K562 (cell line): Measurements from ENCODE around the gene OBSL1. TPM values are rescaled to one million over a fixed set of nuclear protein-coding genes. Genes with fewer than 3 reads are reported as not detected.

Source experiments
- ATAC-seq: fragments of 200-7000 bp; cut with Tn5 transposase; 3 replicates; pipeline ENCODE4 v1.9.1; 2020; ENCODE audit warnings: moderate library complexity
- BruUV-seq: library from RNA; stranded (reverse); fragments of 400-500 nt; replicated peaks from 2 replicates; lab custom pipeline; 2021; lab: Mats Ljungman, UMichigan
- CTCF ChIA-PET: fragments of 300-600 bp; formaldehyde crosslinking; extraction: SDS; loops from one replicate; lab custom pipeline; 2021; ENCODE audit warnings: low intra/inter-chr PET ratio; lab: Yijun Ruan, JAX
- POLR2A ChIA-PET: fragments of 300-600, 350-650 bp; sonication (Branson Sonifier 250); formaldehyde crosslinking; extraction: SDS; loops from one replicate; lab custom pipeline; 2021; ENCODE audit warnings: antibody characterized with exemption, inconsistent platforms; lab: Yijun Ruan, JAX
- DNase-seq, 4 experiments: peaks; one replicate each; pipeline versions ENCODE4 v3.0.0 to v3.0.0-alpha.2; 2011 to 2018; ENCODE audit warnings: low spot score in 3 of 4, mixed read lengths in 3 of 4; ENCODE audit errors: extremely low read depth in 1 of 4
- FAIRE-seq: peaks from 2 replicates; lab custom pipeline; 2011; peaks lifted over from hg19 to GRCh38; lab: Jason Lieb, UNC
- H2AFZ ChIP-seq: 2 replicates; pipeline ENCODE4 v1.6.0; 2011; ENCODE audit warnings: low read depth, low read length, control low read depth, inconsistent platforms
- H3K27ac ChIP-seq: fragments of 200-600 bp; 3 replicates; pipeline ENCODE4 v1.8.0; 2011; ENCODE audit warnings: low read depth, mild to moderate bottlenecking, control low read depth, inconsistent platforms, low read length, moderate library complexity, mixed read lengths; ENCODE audit errors: extremely low read depth
- H3K27me3 ChIP-seq, 2 experiments: fragments of 300-600 bp in 1 of 2; 2 replicates in 1 of 2; 3 replicates in 1 of 2; pipeline versions ENCODE4 v1.6.0 to v1.8.0; 2011; ENCODE audit warnings: inconsistent platforms in 2 of 2, low read length in 2 of 2, mild to moderate bottlenecking in 1 of 2, mixed read lengths in 1 of 2, moderate library complexity in 1 of 2; ENCODE audit not compliant: control insufficient read depth in 2 of 2, insufficient read depth in 2 of 2
- H3K36me3 ChIP-seq: fragments of 300-600 bp; 3 replicates; pipeline ENCODE4 v1.8.0; 2011; ENCODE audit warnings: mild to moderate bottlenecking, low read length, inconsistent platforms; ENCODE audit not compliant: control insufficient read depth, insufficient read depth
- H3K4me1 ChIP-seq, 2 experiments: fragments of 200-600 bp in 1 of 2; replicated peaks in 1 of 2; 2 replicates in 1 of 2; 3 replicates in 1 of 2; pipeline versions ENCODE4 v1.5.1 to v1.8.0; 2011; ENCODE audit warnings: inconsistent platforms in 2 of 2, low read length in 2 of 2, mild to moderate bottlenecking in 1 of 2, mixed read lengths in 1 of 2, moderate library complexity in 1 of 2; ENCODE audit not compliant: control insufficient read depth in 2 of 2, insufficient read depth in 2 of 2
- H3K4me2 ChIP-seq: 2 replicates; pipeline ENCODE4 v1.6.1; 2011; ENCODE audit warnings: low read length, control low read depth, inconsistent platforms, mixed read lengths; ENCODE audit not compliant: insufficient read depth
- H3K4me3 ChIP-seq: fragments of 200-600 bp; sonication (generic), shearing (Covaris generic); 2 replicates; pipeline ENCODE4 v1.5.1; 2016; ENCODE audit warnings: control low read depth, inconsistent platforms
- H3K79me2 ChIP-seq: fragments of 200-600 bp; 3 replicates; pipeline ENCODE4 v1.8.0; 2011; ENCODE audit warnings: low read length, inconsistent platforms; ENCODE audit not compliant: control insufficient read depth, insufficient read depth
- H3K9ac ChIP-seq, 2 experiments: 2 replicates each; pipeline versions ENCODE4 v1.6.0 to v1.6.1; 2011; ENCODE audit warnings: low read depth in 2 of 2, low read length in 2 of 2, control low read depth in 1 of 2, inconsistent platforms in 1 of 2, mild to moderate bottlenecking in 1 of 2, mixed read lengths in 1 of 2; ENCODE audit not compliant: insufficient read depth in 1 of 2
- H3K9me1 ChIP-seq: one replicate; pipeline ENCODE4 v1.6.0; 2011; ENCODE audit warnings: inconsistent platforms, mild to moderate bottlenecking, low read length, moderate library complexity; ENCODE audit not compliant: control insufficient read depth, insufficient read depth
- H3K9me3 ChIP-seq: replicated peaks from 2 replicates; pipeline ENCODE4 v1.5.1; 2011; ENCODE audit warnings: low read depth, low read length, inconsistent platforms; ENCODE audit not compliant: control insufficient read depth, insufficient read depth
- H4K20me1 ChIP-seq: replicated peaks from 2 replicates; pipeline ENCODE4 v1.6.1; 2011; ENCODE audit warnings: low read length, inconsistent platforms, mixed read lengths; ENCODE audit not compliant: control insufficient read depth, insufficient read depth
- BCL6 ChIP-seq: fragments of 250-450 bp; sonication (Bioruptor Pico); IDR thresholded peaks from 2 replicates; pipeline ENCODE4 v1.4.0; 2020
- CBX3 ChIP-seq, 2 experiments: IDR thresholded peaks; 1 replicate in 1 of 2; 2 replicates in 1 of 2; pipeline ENCODE4 v1.6.1; 2012; ENCODE audit warnings: inconsistent platforms in 2 of 2, low read length in 2 of 2, borderline replicate concordance in 1 of 2, control low read depth in 1 of 2
- CEBPG ChIP-seq, 3 experiments: fragments of 200-800 bp in 1 of 3; sonication (Bioruptor generic) in 1 of 3; sonication (generic) in 1 of 3; formaldehyde crosslinking in 1 of 3; IDR thresholded peaks in 2 of 3; conservative IDR thresholded peaks in 1 of 3; 2 replicates each; pipeline versions ENCODE4 v1.6.1 to v1.8.0; 2016 to 2022; ENCODE audit warnings: missing compliant biosample characterization in 2 of 3, missing genetic modification characterization in 2 of 3, mild to moderate bottlenecking in 1 of 3, missing genetic modification reagents in 1 of 3
- ETS1 ChIP-seq: conservative IDR thresholded peaks from 2 replicates; pipeline ENCODE4 v1.6.1; 2011; ENCODE audit warnings: low read depth, mild to moderate bottlenecking, low read length; ENCODE audit not compliant: control insufficient read depth
- FOXM1 ChIP-seq, 2 experiments: fragments of 450-650 bp in 1 of 2; sonication (generic) in 1 of 2; formaldehyde crosslinking in 1 of 2; IDR thresholded peaks; 2 replicates each; pipeline versions ENCODE4 v1.6.1 to v1.9.0; 2017 to 2022; ENCODE audit warnings: low read depth in 2 of 2, mild to moderate bottlenecking in 2 of 2, missing genetic modification reagents in 1 of 2, moderate library complexity in 1 of 2
- JUND ChIP-seq, 2 experiments: IDR thresholded peaks; 2 replicates in 1 of 2; 3 replicates in 1 of 2; pipeline ENCODE4 v1.6.1; 2011; ENCODE audit warnings: borderline replicate concordance in 2 of 2, low read depth in 2 of 2, low read length in 2 of 2, improper control_type of control experiment in 1 of 2, missing biosample characterization in 1 of 2, missing genetic modification characterization in 1 of 2, missing genetic modification reagents in 1 of 2
- NUFIP1 ChIP-seq: fragments of 450-650 bp; IDR thresholded peaks from 2 replicates; pipeline ENCODE4 v1.6.1; 2018; ENCODE audit not compliant: partially characterized antibody
- POLR2G ChIP-seq: fragments of 200-400 bp; formaldehyde crosslinking; IDR thresholded peaks from 2 replicates; pipeline ENCODE4 v1.6.1; 2017; ENCODE audit warnings: low read depth, mild to moderate bottlenecking, antibody characterized with exemption, low read length, moderate library complexity
- POLR3G ChIP-seq: IDR thresholded peaks from 2 replicates; pipeline ENCODE4 v1.6.1; 2011; ENCODE audit not compliant: insufficient read length, insufficient replicate concordance; ENCODE audit errors: extremely low read depth
- PTBP1 ChIP-seq: fragments of 200-400 bp; formaldehyde crosslinking; IDR thresholded peaks from 2 replicates; pipeline ENCODE4 v1.6.1; 2017; ENCODE audit warnings: low read depth, low read length
- TFAP4 ChIP-seq: sonication (generic); formaldehyde crosslinking; IDR thresholded peaks from 2 replicates; pipeline ENCODE4 v1.8.0; 2022; ENCODE audit warnings: missing genetic modification reagents, mild to moderate bottlenecking, moderate library complexity, borderline replicate concordance
- ZBTB7A ChIP-seq: IDR thresholded peaks from 2 replicates; pipeline ENCODE4 v1.6.1; 2011; ENCODE audit warnings: low read depth, mild to moderate bottlenecking, low read length, moderate library complexity, borderline replicate concordance; ENCODE audit not compliant: control insufficient read depth
- ZNF280B ChIP-seq: fragments of 250-450 bp; sonication (Bioruptor Pico); IDR thresholded peaks from 2 replicates; pipeline ENCODE4 v1.5.1; 2021; ENCODE audit warnings: mild to moderate bottlenecking
- ZNF717 ChIP-seq: fragments of 250-450 bp; sonication (Bioruptor Pico); IDR thresholded peaks from 2 replicates; pipeline ENCODE4 v1.5.0; 2021
- WGBS: fragments of 100-300 bp; shearing (Covaris generic); methylation state at CpG from one replicate; pipeline ENCODE4 v1.1.6; 2016; ENCODE audit warnings: low coverage, mixed read lengths; ENCODE audit not compliant: insufficient coverage; ENCODE audit errors: missing lambda C conversion rate; 5-methylcytosine and 5-hydroxymethylcytosine counted together
- in situ Hi-C: fragments of 300-500 bp; cut with MboI; formaldehyde crosslinking; loops from 4 replicates; pipeline ENCODE4 v1.15.0; 2018; ENCODE audit warnings: inconsistent platforms, mixed read lengths
- intact Hi-C: fragments of 100-400 bp; cut with micrococcal nuclease; formaldehyde crosslinking; loops from 2 replicates; pipeline ENCODE4 v1.14.2; 2022
- polyA plus RNA-seq, 8 experiments: library from polyadenylated mRNA; depleted of rRNA in 4 of 8; stranded (reverse) in 5 of 8; unstranded in 3 of 8; fragments of >200 nt; fragmentation: Nextera tagmentation in 2 of 8; fragmentation: Illumina TruSeq in 1 of 8; extraction: Ambion mirVana in 2 of 8; extraction: Trizol in 1 of 8; gene quantifications; 2 replicates each; pipeline versions ENCODE4 v1.2.1 to v1.2.3, GENCODE V29; 2011 to 2014; ENCODE audit warnings: inconsistent platforms in 1 of 8, missing spikeins in 1 of 8
- total RNA-seq, 7 experiments: library from RNA; depleted of rRNA in 6 of 7; stranded (reverse); fragments of >200 nt in 6 of 7; fragmentation: Illumina TruSeq in 2 of 7; extraction: Trizol in 2 of 7; gene quantifications; 2 replicates each; pipeline versions ENCODE4 v1.2.1 to v1.2.3, GENCODE V29; 2011 to 2021; ENCODE audit warnings: low replicate concordance in 1 of 7

Gene OBSL1
- total and polyA plus RNA-seq, 9 of the 15 experiments (the other 6 are each of a cell fraction or from before 2014, with no cell fraction given), result 1.2 to 26.6 (median 8.6) TPM

- Histone ChIP-seq H3K9me1 (no peaks in the 10 kb centered on the region), H3K4me1 (peaks cover 75 to 92% of the 10 kb centered on the region in 2 experiments), H3K4me2 (no peak overlapping the region), H3K79me2 (peaks cover 34% of the 10 kb centered on the region), H3K27me3 (no peaks in the 10 kb centered on the region), H2AFZ (no peak overlapping the region), H3K9ac (peak overlapping the region in 1 of 2 experiments; percentile 20; a peak in 2 of 4 replicates), H3K4me3 (no peak overlapping the region), H3K27ac (no peak overlapping the region), H4K20me1 (no peaks in the 10 kb centered on the region), H3K9me3 (no peaks in the 10 kb centered on the region), H3K36me3 (peaks cover under 1% of the 10 kb centered on the region; the same call in 2 of the 3 replicates)
- ATAC-seq (no peak), DNase-seq (no peak), FAIRE-seq (no peak)
- CTCF ChIA-PET, result no interaction called here
- no TSS peak for BruUV-seq
- intact Hi-C loops, result no loop called here
- 50% methylated on average over 10 of the region's 16 CpGs for WGBS
- POLR2A ChIA-PET, result interaction anchor here (0.8 to 3.0 kb wide), 4 partner anchors 10 to 14 kb away, joined by 3 to 20 read pairs (median 9); partner anchors contain the start of gene GMPPA
- in situ Hi-C loops, result no loop called here
- TF ChIP-seq ZBTB7A (0 out of 2 replicates have a peak, but pooled peaks have one; percentile 10), NUFIP1 (no peak), ZNF280B (no peak), ZNF717 (CRISPR knock-in tag) (no peak), PTBP1 (no peak), CEBPG (CRISPR knock-in tag; IDR thresholded peaks at IDR 0.05) (no peak), CEBPG (tag; conservative IDR thresholded peaks at IDR 0.05 in 1 of 2, IDR thresholded peaks at IDR 0.05 in 1 of 2) (no peak), POLR3G (no peak), JUND (IDR thresholded peaks at IDR 0.05; ENCODE audit: borderline replicate concordance, low read depth, low read length) (no peak), JUND (tag; IDR thresholded peaks at IDR 0.05; ENCODE audit: borderline replicate concordance, low read depth, low read length) (no peak), POLR2G (peak; percentile 63), FOXM1 (IDR thresholded peaks at IDR 0.05; ENCODE audit: low read depth) (no peak), FOXM1 (CRISPR knock-in tag; IDR thresholded peaks at IDR 0.05; ENCODE audit: low read depth) (no peak), ETS1 (no peak), BCL6 (no peak), TFAP4 (CRISPR knock-in tag) (peak; percentile 63; the same call in 1 of the 2 replicates), CBX3 (IDR thresholded peaks at IDR 0.05; ENCODE audit: borderline replicate concordance in 1 of 2, low read length in 2 of 2) (no peak)
Observed at GRCh38 chr2:219512524-219513216, 58.7 kb downstream of the OBSL1 start.
